GM19025 (cell line): Measurements from ENCODE around the gene SLC26A9.

Experiments
- ATAC-seq: cut with Tn5 transposase; IDR thresholded peaks from one replicate; pipeline ENCODE4 v1.9.1; 2021; ENCODE audit warnings: mild to moderate bottlenecking, low read depth, moderate library complexity; ENCODE audit not compliant: unreplicated experiment

Gene SLC26A9

GRCh38 chr1:205973377-205974232 lies 30.3 kb upstream of the SLC26A9 start:
- no peak for ATAC-seq

GRCh38 chr1:205972491-205973168 lies 29.4 kb upstream of the SLC26A9 start:
- no peak for ATAC-seq

GRCh38 chr1:205972081-205972480 lies 28.8 kb upstream of the SLC26A9 start:
- ATAC-seq: no peak

GRCh38 chr1:205971082-205971481 lies 27.8 kb upstream of the SLC26A9 start:
- ATAC-seq: no peak

- ATAC-seq: no peak
These were observed 27.2 kb upstream of the SLC26A9 start for GRCh38 chr1:205970486-205970885.

GRCh38 chr1:205969229-205969628 lies 26.0 kb upstream of the SLC26A9 start:
- no peak for ATAC-seq

GRCh38 chr1:205967554-205968335 lies 24.5 kb upstream of the SLC26A9 start:
- ATAC-seq: no peak

GRCh38 chr1:205965036-205965884 lies 22.0 kb upstream of the SLC26A9 start:
- ATAC-seq: no peak

- no peak for ATAC-seq
These were observed 20.3 kb upstream of the SLC26A9 start for GRCh38 chr1:205963352-205964155.

- ATAC-seq: no peak
These were observed 19.6 kb upstream of the SLC26A9 start for GRCh38 chr1:205962821-205963221.

- ATAC-seq: no peak
These were observed 18.9 kb upstream of the SLC26A9 start for GRCh38 chr1:205961991-205962820.

- ATAC-seq: no peak
These were observed 18.1 kb upstream of the SLC26A9 start for GRCh38 chr1:205961405-205961804.

- no peak for ATAC-seq
These were observed 16.5 kb upstream of the SLC26A9 start for GRCh38 chr1:205959789-205960188.

- no peak for ATAC-seq
These were observed 12.2 kb upstream of the SLC26A9 start for GRCh38 chr1:205955499-205955898.

GRCh38 chr1:205954819-205955404 lies 11.7 kb upstream of the SLC26A9 start:
- ATAC-seq: no peak

GRCh38 chr1:205951746-205952145 lies 8.5 kb upstream of the SLC26A9 start:
- no peak for ATAC-seq

GRCh38 chr1:205950826-205951549 lies 7.7 kb upstream of the SLC26A9 start:
- no peak for ATAC-seq

- ATAC-seq: no peak
These were observed 7.0 kb upstream of the SLC26A9 start for GRCh38 chr1:205950280-205950679.
